ENCODE measurements around the gene AIG1.

DNA sequence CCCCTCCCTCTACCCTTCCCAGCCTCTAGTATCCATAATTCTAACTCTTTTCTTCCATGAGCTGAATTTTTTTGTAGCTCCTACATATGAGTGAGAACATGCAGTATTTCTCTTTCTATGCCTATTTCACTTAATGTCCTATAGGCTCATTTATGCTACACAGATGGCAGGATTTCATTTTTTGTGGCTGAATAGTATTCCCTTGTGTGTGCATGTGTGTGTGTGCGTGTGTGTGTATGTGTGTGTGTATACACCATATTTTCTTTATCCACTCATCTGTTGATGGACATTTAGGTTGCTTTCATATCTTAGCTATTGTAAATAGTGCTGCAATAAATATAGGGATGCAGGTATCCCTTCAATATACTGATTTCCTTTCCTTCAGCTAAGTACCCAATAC, 288.8 kb downstream of the AIG1 start:
- TF ChIP-seq, protein P1, sequence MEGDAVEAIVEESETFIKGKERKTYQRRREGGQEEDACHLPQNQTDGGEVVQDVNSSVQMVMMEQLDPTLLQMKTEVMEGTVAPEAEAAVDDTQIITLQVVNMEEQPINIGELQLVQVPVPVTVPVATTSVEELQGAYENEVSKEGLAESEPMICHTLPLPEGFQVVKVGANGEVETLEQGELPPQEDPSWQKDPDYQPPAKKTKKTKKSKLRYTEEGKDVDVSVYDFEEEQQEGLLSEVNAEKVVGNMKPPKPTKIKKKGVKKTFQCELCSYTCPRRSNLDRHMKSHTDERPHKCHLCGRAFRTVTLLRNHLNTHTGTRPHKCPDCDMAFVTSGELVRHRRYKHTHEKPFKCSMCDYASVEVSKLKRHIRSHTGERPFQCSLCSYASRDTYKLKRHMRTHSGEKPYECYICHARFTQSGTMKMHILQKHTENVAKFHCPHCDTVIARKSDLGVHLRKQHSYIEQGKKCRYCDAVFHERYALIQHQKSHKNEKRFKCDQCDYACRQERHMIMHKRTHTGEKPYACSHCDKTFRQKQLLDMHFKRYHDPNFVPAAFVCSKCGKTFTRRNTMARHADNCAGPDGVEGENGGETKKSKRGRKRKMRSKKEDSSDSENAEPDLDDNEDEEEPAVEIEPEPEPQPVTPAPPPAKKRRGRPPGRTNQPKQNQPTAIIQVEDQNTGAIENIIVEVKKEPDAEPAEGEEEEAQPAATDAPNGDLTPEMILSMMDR (conservative IDR thresholded peaks at IDR 0.05; ENCODE audit: low read depth, low read length): no peak
- no peak for TF ChIP-seq EZH2 (IDR thresholded peaks at IDR 0.05; ENCODE audit: borderline replicate concordance, low read depth, low read length, poor library complexity, severe bottlenecking)

Data from A673 (cell line).